HG02840 (cell line): ENCODE results near the gene MBD4.
A peak's percentile ranks its signal among the peaks of the same experiment; 100 is the strongest.
"Not testable (repeated sequence)": the region's sequence is repeated elsewhere in the genome, so short reads cannot be mapped to it uniquely, and the experiment has no call there.

ENCODE experiments used
- ATAC-seq: cut with Tn5 transposase; IDR thresholded peaks from one replicate; pipeline ENCODE4 v1.9.1; 2021; ENCODE audit warnings: mild to moderate bottlenecking, moderate library complexity, moderate number of reproducible peaks; ENCODE audit not compliant: unreplicated experiment, low FRiP score

Gene MBD4

DNA sequence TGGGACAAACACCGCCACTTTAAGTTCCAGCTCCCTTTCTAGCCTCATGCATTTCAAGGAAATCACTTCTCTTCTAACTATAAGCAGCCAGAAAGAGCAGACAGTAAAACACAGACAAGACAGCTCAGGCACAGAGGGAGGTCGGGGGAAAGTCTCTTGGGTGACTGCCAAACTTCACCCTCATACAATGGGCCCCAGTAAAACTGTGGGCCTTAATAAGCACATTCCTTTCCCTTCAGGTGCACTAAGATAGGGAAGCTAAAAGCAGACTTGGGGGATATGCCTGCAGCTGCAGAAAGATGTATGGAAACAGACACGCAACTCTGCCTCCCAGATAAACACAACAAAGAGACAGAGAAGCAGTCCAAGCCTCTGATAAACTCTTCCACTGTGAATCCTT lies 26.5 kb downstream of the MBD4 start:
- not testable (repeated sequence) for ATAC-seq

GRCh38 chr3:129412542-129413198 lies 27.1 kb downstream of the MBD4 start:
- ATAC-seq = no peak

DNA sequence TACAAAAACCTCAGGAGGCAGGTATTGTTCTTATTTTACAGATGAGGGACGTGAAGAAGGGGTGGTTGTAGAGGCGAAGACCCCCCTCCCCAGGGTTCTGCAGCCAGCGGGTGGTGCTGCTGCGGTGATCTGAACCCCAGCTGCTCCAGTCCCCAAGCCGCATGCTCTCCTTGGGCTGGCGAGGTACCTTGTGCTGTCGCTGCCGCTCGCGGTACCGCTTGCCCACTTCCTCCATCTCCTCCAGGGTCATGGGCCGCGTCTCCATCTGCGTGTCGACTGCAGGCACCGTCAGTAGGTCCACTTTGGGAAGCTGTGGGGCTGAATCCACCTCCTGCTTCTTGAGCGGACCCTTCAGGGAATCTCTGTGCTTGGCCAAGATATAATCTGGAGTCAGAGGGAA lies 28.8 kb downstream of the MBD4 start:
- no peak for ATAC-seq

DNA sequence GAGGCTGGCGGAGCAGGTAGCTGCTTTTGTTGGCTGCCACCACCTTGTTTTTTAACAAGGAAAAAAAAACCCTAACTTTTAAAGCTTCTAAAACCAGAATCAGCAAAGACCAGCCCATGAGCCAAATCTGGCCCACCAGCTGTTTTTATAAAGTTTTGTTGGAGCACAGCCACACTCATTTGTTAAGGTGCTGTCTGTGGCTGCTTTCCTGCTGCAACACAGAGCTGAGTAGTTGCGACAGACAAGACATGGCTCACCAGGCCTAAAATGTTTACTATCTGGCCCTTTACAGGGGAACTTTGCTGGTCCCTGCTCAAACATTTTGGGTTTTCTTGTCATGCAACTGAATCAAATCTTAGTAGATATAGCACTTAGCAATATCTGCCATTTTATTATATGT lies 30.2 kb downstream of the MBD4 start:
- no peak for ATAC-seq

- no peak for ATAC-seq
These were observed 35.1 kb downstream of the MBD4 start for GRCh38 chr3:129404610-129405009.

- no peak for ATAC-seq
These were observed 35.6 kb downstream of the MBD4 start for GRCh38 chr3:129404130-129404529.

DNA sequence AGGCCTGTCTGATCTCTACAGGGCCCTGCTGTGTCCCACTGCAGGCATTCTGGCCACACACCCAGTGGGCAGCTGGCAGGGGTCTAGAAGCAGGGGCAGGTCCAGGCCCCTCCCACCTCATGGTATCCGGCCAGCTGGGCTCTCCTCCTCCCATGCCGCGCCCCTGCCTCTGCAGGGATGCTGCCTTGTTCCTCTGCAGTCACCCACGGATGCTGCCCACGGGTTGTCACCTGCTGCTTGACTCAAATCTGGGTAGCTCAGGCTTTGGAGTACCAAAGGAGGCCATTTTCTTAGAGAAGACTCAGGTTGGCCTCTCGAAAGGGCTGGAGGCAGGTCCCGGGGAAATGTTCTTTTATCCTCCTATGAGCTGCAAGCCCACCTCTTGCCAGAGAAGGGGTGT lies 36.3 kb downstream of the MBD4 start:
- no peak for ATAC-seq

DNA sequence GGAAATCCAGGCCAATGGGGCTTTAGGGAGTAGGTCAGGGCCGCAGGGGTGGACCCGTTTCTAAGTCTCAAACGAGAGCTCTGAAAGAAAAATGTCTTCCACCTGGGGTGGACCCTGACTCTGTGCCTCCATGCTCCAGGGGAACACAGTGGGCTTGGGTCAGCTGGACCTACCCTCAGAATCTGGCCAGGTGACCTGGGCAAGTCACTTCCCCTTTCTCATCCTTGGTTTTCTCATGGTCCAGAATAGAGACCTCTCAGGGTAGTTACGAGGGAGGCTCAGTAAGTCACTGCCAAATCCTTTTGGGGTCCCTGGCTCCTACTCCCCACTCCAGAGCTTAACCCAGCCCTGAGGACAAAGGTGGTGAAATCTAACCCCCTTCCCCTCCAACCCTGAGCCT lies 37.1 kb downstream of the MBD4 start:
- no peak for ATAC-seq

GRCh38 chr3:129402210-129402609 lies 37.5 kb downstream of the MBD4 start:
- no peak for ATAC-seq

DNA sequence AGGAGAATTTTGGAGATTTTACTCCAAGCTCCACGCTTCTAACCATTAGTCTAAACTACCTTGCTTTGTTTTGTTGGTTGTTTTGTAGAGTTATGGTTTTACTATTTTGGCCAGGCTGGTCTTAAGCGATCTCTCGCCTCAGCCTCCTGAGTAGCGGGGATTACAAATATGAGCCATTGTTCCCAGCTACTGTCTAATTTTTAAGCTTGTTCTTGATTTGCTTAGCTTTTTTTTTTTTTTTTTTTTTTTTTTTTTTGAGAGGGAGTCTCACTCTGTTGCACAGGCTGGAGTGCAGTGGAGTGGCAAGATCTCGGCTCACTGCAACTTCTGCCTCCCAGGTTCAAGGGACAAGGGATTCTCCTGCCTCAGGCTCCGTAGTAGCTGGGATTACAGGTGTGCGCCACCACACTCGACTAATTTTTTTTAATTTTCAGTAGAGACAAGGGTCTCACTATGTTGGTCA lies 39.8 kb downstream of the MBD4 start:
- ATAC-seq = peak; percentile 10

DNA sequence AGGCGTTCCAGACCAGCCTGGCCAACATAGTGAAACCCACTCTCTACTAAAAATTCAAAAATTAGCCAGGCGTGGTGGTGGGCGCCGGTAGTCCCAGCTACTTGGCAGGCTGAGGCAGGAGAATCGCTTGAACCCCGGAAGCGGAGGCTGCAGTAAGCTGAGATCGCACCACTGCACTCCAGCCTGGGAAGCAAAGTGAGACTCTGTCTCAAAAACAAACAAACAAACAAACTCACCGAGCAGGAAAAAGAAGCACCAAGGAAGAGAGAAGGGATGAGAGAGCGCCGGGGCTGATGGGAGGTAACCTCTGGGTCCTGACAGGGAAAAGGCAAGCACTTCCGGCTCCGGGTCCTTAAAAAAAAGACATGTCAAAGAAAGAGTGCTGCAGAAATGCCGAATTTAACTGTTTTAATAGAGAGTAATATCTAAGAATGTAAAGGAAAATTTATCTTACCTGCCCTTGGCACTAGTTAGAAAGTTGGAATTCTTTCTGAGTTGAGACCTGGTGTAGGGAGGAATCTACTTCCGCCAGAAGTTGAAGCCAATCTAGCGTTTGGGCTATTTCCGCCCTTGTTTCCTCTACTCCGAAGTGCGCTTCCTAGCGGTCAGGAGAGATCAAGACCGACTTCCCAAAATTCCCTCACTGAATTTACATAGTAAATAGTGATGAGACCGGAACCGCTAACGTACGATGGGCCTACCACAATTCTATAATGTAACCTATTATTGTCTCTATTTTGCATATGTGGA lies 40.4 kb downstream of the MBD4 start:
- peak; percentile 73 for ATAC-seq

DNA sequence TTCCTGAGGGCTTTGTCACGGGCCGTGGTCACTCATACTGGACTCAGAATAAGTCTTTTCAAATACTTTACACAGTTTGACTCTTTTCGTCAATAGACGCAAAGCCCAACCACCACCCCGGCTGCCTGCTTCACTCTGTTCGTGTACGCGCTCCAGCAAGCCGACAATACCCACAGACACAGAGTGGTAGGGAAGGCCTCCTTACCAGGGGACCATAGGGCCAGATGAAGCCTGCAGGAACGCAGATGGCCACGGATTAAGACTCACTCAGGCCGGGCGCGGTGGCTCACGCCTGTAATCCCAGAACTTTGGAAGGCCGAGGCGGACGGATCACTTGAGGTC lies 41.0 kb downstream of the MBD4 start:
- ATAC-seq = peak; percentile 4

DNA sequence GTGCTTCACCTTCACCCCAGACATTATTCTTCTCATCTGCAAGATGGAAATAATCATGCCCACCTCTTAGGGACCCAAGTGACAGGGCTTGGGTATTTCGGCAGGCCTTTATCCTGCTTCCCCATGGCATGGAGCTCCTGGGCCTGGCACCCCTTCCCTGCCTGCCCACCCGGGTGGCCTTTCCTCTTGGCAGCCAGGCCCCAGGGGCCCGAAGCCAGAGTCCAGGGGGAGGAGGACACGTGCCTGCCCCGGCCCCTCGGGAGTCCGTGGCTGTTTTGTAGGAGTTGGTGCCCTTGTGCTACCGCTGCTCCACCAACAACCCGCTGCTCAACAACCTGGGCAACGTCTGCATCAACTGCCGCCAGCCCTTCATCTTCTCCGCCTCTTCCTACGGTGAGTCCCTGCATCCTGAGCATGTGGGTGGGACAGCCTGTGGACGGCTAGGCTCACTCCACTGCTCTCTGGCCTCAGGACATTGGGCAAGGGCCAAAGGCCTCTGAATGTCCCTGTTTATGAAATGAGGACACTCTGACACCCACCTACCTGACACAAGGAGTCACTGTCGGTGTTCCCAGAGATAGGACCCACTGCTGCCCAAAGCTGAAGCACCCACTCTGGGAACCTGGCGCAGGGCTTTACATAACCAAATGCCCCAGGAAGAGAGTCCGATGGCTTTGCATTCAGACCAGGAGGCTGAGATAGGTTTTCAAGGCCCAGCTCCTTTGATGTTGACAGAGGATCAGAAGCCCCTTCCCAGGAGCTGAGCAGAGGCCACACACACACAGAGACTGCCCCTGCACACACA lies 45.8 kb downstream of the MBD4 start:
- not testable (repeated sequence) for ATAC-seq

- no peak for ATAC-seq
These were observed 46.5 kb downstream of the MBD4 start for GRCh38 chr3:129393271-129393670.

- ATAC-seq = not testable (repeated sequence)
These were observed 47.5 kb downstream of the MBD4 start for GRCh38 chr3:129392106-129392887.

DNA sequence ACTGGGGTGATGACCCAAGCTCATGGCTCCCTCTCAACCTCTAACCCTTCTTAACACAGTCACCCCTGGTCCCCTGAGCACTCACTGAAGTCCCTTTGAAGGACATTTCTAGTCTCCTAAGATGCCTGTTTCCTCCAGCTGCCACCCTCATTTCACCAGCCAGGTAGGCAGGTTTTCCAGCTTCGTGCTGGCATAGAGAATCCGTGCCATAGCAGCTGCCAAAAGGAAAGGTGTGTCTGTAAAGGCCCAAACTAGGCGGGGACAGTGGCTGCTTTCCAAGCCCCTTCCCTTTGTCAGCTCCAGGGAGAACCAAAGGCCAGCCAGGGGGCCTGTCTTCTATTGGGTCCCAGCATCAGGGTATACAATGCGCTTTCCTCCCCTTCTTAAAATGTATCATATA lies 48.2 kb downstream of the MBD4 start:
- not testable (repeated sequence) for ATAC-seq

DNA sequence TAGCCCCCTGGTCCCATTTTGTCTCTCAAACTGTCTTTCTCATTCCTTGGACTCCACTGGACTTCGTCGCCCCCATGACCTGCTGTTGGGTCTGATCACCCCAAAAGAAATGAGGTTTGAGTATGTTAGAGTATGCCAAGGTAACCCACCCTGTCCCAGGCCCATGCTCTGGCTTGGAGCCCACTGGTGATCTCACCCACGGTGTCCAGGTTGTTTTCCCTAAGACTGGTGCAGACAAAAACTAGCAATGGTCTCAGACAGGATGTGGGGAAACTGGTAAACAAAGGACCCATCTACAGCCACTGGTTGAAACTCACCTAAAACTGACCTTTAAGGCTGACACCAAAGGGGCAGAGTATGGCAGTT lies 50.2 kb downstream of the MBD4 start:
- ATAC-seq = no peak

DNA sequence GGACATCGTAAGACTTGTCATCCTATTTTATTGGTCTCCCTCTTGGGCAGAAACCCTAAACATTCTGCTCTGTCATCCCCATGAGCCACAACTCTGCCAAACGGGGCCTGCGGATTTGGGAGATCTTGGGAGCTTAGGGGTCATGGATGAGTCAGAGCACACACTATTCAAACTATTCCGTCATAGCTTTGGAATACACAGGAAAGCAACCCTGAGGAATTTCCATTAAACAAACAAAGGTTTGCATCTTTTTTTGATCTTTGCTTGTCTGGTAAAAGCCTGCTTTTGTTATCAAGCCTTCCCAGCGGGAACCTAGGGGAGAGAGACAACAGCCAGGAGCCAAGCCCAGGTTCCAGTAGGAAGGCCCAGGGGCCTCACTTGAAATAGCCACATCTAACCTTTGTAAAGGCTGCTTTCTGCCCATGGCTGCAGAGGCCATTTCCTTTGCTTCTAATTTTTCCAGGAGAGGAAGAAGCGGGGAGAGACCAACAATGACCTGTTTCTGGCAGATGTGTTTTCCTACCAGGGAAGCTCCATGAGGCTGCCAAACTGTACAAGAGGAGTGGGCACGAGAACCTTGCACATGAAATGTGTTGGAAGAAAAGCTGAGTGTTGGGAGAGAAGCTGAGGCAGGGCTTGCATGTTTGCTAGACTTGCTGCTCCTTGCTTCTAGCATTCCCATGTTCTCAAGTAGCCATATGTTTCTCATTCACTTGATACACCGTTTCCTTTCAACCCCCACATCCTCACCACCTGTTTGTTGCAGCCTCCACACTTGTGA lies 50.8 kb downstream of the MBD4 start:
- not testable (repeated sequence) for ATAC-seq

DNA sequence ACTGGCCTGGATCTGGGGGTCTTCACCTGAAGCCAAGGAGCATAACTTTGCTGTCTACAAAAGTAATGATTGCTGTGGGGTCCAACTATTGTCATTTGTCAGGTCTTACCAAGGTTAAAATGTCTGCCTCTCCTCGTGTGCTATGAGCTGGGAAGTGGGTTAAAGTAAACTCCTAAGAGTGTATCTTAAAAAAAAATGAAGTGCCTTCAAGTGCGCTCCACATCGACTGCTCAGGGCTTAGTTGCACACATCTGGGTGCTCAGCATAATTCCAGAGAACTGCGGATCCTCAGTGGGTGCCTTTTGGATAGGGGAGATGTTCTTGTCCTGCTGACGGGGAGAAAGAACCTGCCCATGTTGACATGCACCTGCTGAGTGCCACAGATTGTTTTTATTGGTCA lies 52.3 kb downstream of the MBD4 start:
- ATAC-seq = no peak

GRCh38 chr3:129386984-129387383 lies 52.8 kb downstream of the MBD4 start:
- ATAC-seq = no peak
